CD14-positive monocyte (primary cell): Measurements from ENCODE around the gene NXT1. TPM values are rescaled to one million over a fixed set of nuclear protein-coding genes. Genes with fewer than 3 reads are reported as not detected.

Experiments used
- DNase-seq, 3 donors: peaks; one replicate each; pipeline ENCODE4 v3.0.0-alpha.2; 2011 to 2022
- H2AFZ ChIP-seq: 2 replicates; pipeline ENCODE4 v1.6.0; 2012; ENCODE audit warnings: mild to moderate bottlenecking, low read depth, low read length, inconsistent platforms; ENCODE audit not compliant: insufficient read depth, poor library complexity, severe bottlenecking
- H3K27ac ChIP-seq, 2 donors: 1 replicate in 1 of 2; 2 replicates in 1 of 2; pipeline ENCODE4 v1.5.1; 2012 to 2013; ENCODE audit warnings: low read length in 2 of 2, control low read depth in 1 of 2, inconsistent platforms in 1 of 2, low read depth in 1 of 2, mild to moderate bottlenecking in 1 of 2
- H3K27me3 ChIP-seq, 2 donors: one replicate each; pipeline versions ENCODE4 v1.6.0 to v1.6.1; 2011 to 2013; ENCODE audit warnings: low read length in 2 of 2; ENCODE audit not compliant: control insufficient read depth in 2 of 2, insufficient read depth in 2 of 2
- H3K36me3 ChIP-seq, 2 donors: replicated peaks in 1 of 2; 1 replicate in 1 of 2; 2 replicates in 1 of 2; pipeline versions ENCODE4 v1.5.1 to v1.6.1; 2012 to 2013; ENCODE audit warnings: low read length in 2 of 2, control low read depth in 1 of 2, inconsistent platforms in 1 of 2, mild to moderate bottlenecking in 1 of 2; ENCODE audit not compliant: insufficient read depth in 2 of 2, control insufficient read depth in 1 of 2
- H3K4me1 ChIP-seq, 2 donors: 1 replicate in 1 of 2; 2 replicates in 1 of 2; pipeline versions ENCODE4 v1.5.1 to v1.6.1; 2012 to 2013; ENCODE audit warnings: low read length in 2 of 2, control low read depth in 1 of 2, inconsistent platforms in 1 of 2, mild to moderate bottlenecking in 1 of 2, moderate library complexity in 1 of 2; ENCODE audit not compliant: insufficient read depth in 2 of 2, control insufficient read depth in 1 of 2
- H3K4me2 ChIP-seq: replicated peaks from 2 replicates; pipeline ENCODE3; 2012; ENCODE audit warnings: low read length, moderate library complexity, mild to moderate bottlenecking; ENCODE audit not compliant: poor library complexity, severe bottlenecking; ENCODE audit errors: extremely low read depth
- H3K4me3 ChIP-seq, 3 experiments: fragments of 200-600 bp in 1 of 3; sonication (generic) in 1 of 3; replicated peaks in 1 of 3; 1 replicate in 2 of 3; 2 replicates in 1 of 3; pipeline ENCODE4 v1.5.1; 2011 to 2013; ENCODE audit warnings: low read length in 3 of 3, mild to moderate bottlenecking in 3 of 3, control low read depth in 2 of 3, low read depth in 2 of 3, inconsistent platforms in 1 of 3, moderate library complexity in 1 of 3
- H3K79me2 ChIP-seq: 2 replicates; pipeline ENCODE4 v1.6.0; 2012; ENCODE audit warnings: mild to moderate bottlenecking, control low read depth, inconsistent platforms, low read length, moderate library complexity; ENCODE audit not compliant: insufficient read depth
- H3K9ac ChIP-seq: 2 replicates; pipeline ENCODE4 v1.6.0; 2017; ENCODE audit warnings: low read length, mild to moderate bottlenecking; ENCODE audit not compliant: insufficient read depth, poor library complexity, severe bottlenecking
- H3K9me3 ChIP-seq, 2 donors: replicated peaks in 1 of 2; 1 replicate in 1 of 2; 2 replicates in 1 of 2; pipeline versions ENCODE4 v1.5.1 to v1.6.1; 2012 to 2013; ENCODE audit warnings: low read length in 2 of 2, control low read depth in 1 of 2; ENCODE audit not compliant: control insufficient read depth in 1 of 2, insufficient read depth in 1 of 2
- H4K20me1 ChIP-seq: 2 replicates; pipeline ENCODE4 v1.6.0; 2012; ENCODE audit warnings: mild to moderate bottlenecking, low read length, control low read depth, moderate library complexity; ENCODE audit not compliant: insufficient read depth
- H3K27ac Mint-ChIP-seq, 7 donors: one replicate each; pipeline ENCODE4 v1.8.0; 2020; ENCODE audit warnings: mild to moderate bottlenecking in 7 of 7, mixed read lengths in 7 of 7, moderate library complexity in 6 of 7, inconsistent platforms in 2 of 7
- H3K27me3 Mint-ChIP-seq, 3 donors: one replicate each; pipeline ENCODE4 v1.8.0; 2021 to 2022; ENCODE audit warnings: low read depth in 3 of 3, mild to moderate bottlenecking in 3 of 3, mixed read lengths in 3 of 3, moderate library complexity in 3 of 3, inconsistent platforms in 1 of 3
- H3K36me3 Mint-ChIP-seq, 2 donors: one replicate each; pipeline ENCODE4 v1.8.0; 2020; ENCODE audit warnings: mixed read lengths in 2 of 2, inconsistent platforms in 1 of 2, mild to moderate bottlenecking in 1 of 2
- H3K4me1 Mint-ChIP-seq: one replicate; pipeline ENCODE4 v1.8.0; 2020; ENCODE audit warnings: mild to moderate bottlenecking, mixed read lengths
- H3K4me3 Mint-ChIP-seq, 2 donors: one replicate each; pipeline ENCODE4 v1.8.0; 2020; ENCODE audit warnings: mild to moderate bottlenecking in 2 of 2, mixed read lengths in 2 of 2, moderate library complexity in 1 of 2
- H3K9me3 Mint-ChIP-seq, 7 donors: one replicate each; pipeline ENCODE4 v1.8.0; 2020 to 2022; ENCODE audit warnings: mixed read lengths in 7 of 7, mild to moderate bottlenecking in 6 of 7, moderate library complexity in 6 of 7, inconsistent platforms in 2 of 7
- WGBS: methylation state at CpG from one replicate; pipeline ENCODE4 v1.1.5; 2013; ENCODE audit warnings: missing lambda C conversion rate; ENCODE audit not compliant: insufficient coverage; 5-methylcytosine and 5-hydroxymethylcytosine counted together
- intact Hi-C, 2 donors: fragments of 100-400 bp; cut with micrococcal nuclease; formaldehyde crosslinking; loops; one replicate each; pipeline versions ENCODE4 v1.15.0 to v1.15.1; 2023
- polyA plus RNA-seq, 3 donors: library from polyadenylated mRNA; depleted of rRNA in 1 of 3; unstranded in 2 of 3; stranded (reverse) in 1 of 3; fragments of 300-500 nt in 2 of 3; fragments of >200 nt in 1 of 3; fragmentation: Illumina TruSeq in 2 of 3; gene quantifications; 1 replicate in 2 of 3; 2 replicates in 1 of 3; pipeline ENCODE4 v1.2.3, GENCODE V29; 2012 to 2021
- TF ChIP-seq, protein P1 (sequence below): fragments of 200-600 bp; IDR thresholded peaks from one replicate; pipeline ENCODE4 v1.8.0; 2022; ENCODE audit warnings: antibody characterized with exemption, mild to moderate bottlenecking

NXT1 gene
- polyA plus RNA-seq, 3 donors, result 37.8 to 140 (median 39.4) TPM

DNA sequence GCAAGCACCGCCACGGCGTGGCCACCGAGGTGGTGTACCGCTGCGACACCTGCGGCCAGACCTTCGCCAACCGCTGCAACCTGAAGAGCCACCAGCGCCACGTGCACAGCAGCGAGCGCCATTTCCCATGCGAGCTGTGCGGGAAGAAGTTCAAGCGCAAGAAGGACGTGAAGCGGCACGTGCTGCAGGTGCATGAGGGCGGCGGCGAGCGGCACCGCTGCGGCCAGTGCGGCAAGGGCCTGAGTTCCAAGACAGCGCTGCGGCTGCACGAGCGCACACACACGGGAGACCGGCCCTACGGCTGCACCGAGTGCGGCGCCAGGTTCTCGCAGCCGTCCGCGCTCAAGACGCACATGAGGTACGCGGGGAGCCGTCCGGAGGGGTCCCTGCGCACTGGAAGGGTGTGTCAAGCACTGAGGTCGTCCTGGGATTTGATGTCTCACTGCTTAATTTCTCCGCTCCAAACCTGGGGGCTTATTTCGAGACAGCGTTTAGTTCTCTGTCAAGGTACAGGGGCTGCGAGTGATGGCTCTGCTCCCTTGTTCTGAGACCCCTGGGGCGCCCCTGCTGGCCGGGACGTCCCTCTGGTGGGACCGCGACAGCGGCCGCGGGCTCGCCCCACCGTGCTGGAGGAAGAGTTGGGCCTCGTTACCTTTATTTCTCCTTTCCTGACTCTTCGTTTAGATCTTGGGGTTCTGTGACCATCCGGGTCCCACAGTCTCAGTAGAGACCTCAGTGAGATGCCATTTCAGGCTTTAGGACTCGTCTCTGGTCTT lies 15.0 kb downstream of the NXT1 start:
- intact Hi-C loops, result loop anchor here (2.0 to 10.0 kb wide), 3 partner anchors 15 to 237 kb away; partner anchors contain the start of gene NXT1 (in 1 of the 2)
- Mint-ChIP-seq H3K27me3 (peaks cover 0 to 3% (median 3%) of the 10 kb centered on the region in 3 donors), H3K9me3 (peaks cover 0 to 2% (median 0%) of the 10 kb centered on the region in 7 donors), H3K27ac (peak overlapping the region; percentile 90 to 96 (median 95)), H3K4me3 (peak overlapping the region; percentile 67 to 75), H3K36me3 (peaks cover 38 to 48% of the 10 kb centered on the region in 2 donors), H3K4me1 (peaks cover 49% of the 10 kb centered on the region)
- peak overlapping the region; percentile 63 to 65 for H3K27ac ChIP-seq
- H3K36me3 ChIP-seq, result peaks cover 30 to 47% of the 10 kb centered on the region in 2 donors
- H3K4me2 ChIP-seq, result peak overlapping the region; percentile 49
- H2AFZ ChIP-seq, result no peak overlapping the region
- H3K9ac ChIP-seq, result no peak overlapping the region
- peak overlapping the region in 1 of 3 experiments; percentile 52 for H3K4me3 ChIP-seq
- peaks cover 75% of the 10 kb centered on the region for H3K79me2 ChIP-seq
- H3K9me3 ChIP-seq, result no peaks in the 10 kb centered on the region
- no peaks in the 10 kb centered on the region for H3K27me3 ChIP-seq
- H4K20me1 ChIP-seq, result peaks cover 76% of the 10 kb centered on the region
- H3K4me1 ChIP-seq, result peaks cover 37 to 52% of the 10 kb centered on the region in 2 donors
- TF ChIP-seq, protein P1, sequence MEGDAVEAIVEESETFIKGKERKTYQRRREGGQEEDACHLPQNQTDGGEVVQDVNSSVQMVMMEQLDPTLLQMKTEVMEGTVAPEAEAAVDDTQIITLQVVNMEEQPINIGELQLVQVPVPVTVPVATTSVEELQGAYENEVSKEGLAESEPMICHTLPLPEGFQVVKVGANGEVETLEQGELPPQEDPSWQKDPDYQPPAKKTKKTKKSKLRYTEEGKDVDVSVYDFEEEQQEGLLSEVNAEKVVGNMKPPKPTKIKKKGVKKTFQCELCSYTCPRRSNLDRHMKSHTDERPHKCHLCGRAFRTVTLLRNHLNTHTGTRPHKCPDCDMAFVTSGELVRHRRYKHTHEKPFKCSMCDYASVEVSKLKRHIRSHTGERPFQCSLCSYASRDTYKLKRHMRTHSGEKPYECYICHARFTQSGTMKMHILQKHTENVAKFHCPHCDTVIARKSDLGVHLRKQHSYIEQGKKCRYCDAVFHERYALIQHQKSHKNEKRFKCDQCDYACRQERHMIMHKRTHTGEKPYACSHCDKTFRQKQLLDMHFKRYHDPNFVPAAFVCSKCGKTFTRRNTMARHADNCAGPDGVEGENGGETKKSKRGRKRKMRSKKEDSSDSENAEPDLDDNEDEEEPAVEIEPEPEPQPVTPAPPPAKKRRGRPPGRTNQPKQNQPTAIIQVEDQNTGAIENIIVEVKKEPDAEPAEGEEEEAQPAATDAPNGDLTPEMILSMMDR, result no peak
- WGBS, result 95% methylated on average over 65 of the region's 65 CpGs
- no peak for DNase-seq

DNA sequence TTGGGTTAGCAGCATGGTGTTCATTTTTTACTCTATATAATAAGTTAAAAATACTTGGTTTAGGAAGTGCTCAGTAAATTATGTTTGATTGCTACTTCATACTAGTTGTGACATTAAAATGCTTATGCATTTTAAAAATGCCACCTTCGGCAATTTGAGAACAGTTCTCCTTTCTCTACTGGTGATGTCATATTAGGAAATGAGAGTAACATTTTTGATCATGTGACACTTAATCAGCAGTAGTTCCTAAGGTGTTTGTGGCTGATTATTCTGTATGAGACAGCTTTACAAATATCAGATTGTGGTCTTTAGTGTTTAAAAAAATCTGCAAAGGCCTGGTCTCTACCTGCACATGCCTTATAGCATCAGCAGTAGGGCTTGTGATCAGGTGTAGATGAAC lies 15.8 kb downstream of the NXT1 start:
- Histone ChIP-seq H3K27me3 (no peaks in the 10 kb centered on the region), H3K4me1 (peaks cover 38 to 52% of the 10 kb centered on the region in 2 donors), H3K4me2 (peak overlapping the region; percentile 49), H3K27ac (peak overlapping the region; percentile 63 to 65), H3K9me3 (no peaks in the 10 kb centered on the region), H3K4me3 (peak overlapping the region in 1 of 3 experiments; percentile 52), H2AFZ (no peak overlapping the region), H4K20me1 (peaks cover 76% of the 10 kb centered on the region), H3K9ac (no peak overlapping the region), H3K36me3 (peaks cover 37 to 55% of the 10 kb centered on the region in 2 donors), H3K79me2 (peaks cover 75% of the 10 kb centered on the region)
- peak overlapping the region; percentile 90 to 96 (median 95) for H3K27ac Mint-ChIP-seq
- H3K36me3 Mint-ChIP-seq, result peaks cover 44 to 55% of the 10 kb centered on the region in 2 donors
- TF ChIP-seq, protein P1, result no peak
- H3K9me3 Mint-ChIP-seq, result peaks cover 0 to 2% (median 0%) of the 10 kb centered on the region in 7 donors
- intact Hi-C loops, result loop anchor here (5.0 to 10.0 kb wide), 2 partner anchors 212 to 236 kb away; no protein-coding TSS in a partner anchor
- no CpG with 5 or more reads among the region's 1 CpG for WGBS
- H3K27me3 Mint-ChIP-seq, result peaks cover 0 to 3% (median 3%) of the 10 kb centered on the region in 3 donors
- DNase-seq, result peak; percentile 58 to 89 (median 85)
- peaks cover 50% of the 10 kb centered on the region for H3K4me1 Mint-ChIP-seq
- H3K4me3 Mint-ChIP-seq, result peak overlapping the region in 1 of 2 donors; percentile 75
